M059J (cell line): ENCODE data around the gene AIFM2. TPM values are rescaled to one million over a fixed set of nuclear protein-coding genes. Genes with fewer than 3 reads are reported as not detected.
"Not testable (repeated sequence)": the region's sequence is repeated elsewhere in the genome, so short reads cannot be mapped to it uniquely, and the experiment has no call there.

Source experiments
- DNase-seq: peaks from one replicate; pipeline ENCODE4 v3.0.0-alpha.2; 2012; ENCODE audit warnings: low read depth
- total RNA-seq: library from RNA; depleted of rRNA; stranded (reverse); fragments of >200 nt; shearing (Covaris generic); gene quantifications from 2 replicates; pipeline ENCODE4 v1.2.3, GENCODE V29; 2014

The AIFM2 gene
- total RNA-seq, 1 experiment from 2014 or later: 8.0 TPM

- no peak for DNase-seq
Measured at GRCh38 chr10:70093335-70093944, 39.2 kb downstream of the AIFM2 start.

- no peak for DNase-seq
Measured at GRCh38 chr10:70092389-70092718, 40.3 kb downstream of the AIFM2 start.

GRCh38 chr10:70090951-70091350, 41.7 kb downstream of the AIFM2 start:
- DNase-seq: no peak

- no peak for DNase-seq
Measured at GRCh38 chr10:70090013-70090412, 42.6 kb downstream of the AIFM2 start.

GRCh38 chr10:70088308-70088698, 44.3 kb downstream of the AIFM2 start:
- DNase-seq: no peak

- DNase-seq: no peak
Measured at GRCh38 chr10:70087616-70088307, 44.9 kb downstream of the AIFM2 start.

GRCh38 chr10:70085975-70086613, 46.5 kb downstream of the AIFM2 start:
- DNase-seq: no peak

GRCh38 chr10:70084189-70084588, 48.4 kb downstream of the AIFM2 start:
- peak; percentile 7 for DNase-seq

GRCh38 chr10:70080789-70081188, 51.8 kb downstream of the AIFM2 start:
- not testable (repeated sequence) for DNase-seq

GRCh38 chr10:70078937-70079336, 53.7 kb downstream of the AIFM2 start:
- DNase-seq: no peak

- no peak for DNase-seq
Measured at GRCh38 chr10:70078329-70078728, 54.3 kb downstream of the AIFM2 start.

GRCh38 chr10:70074971-70075370, 57.7 kb downstream of the AIFM2 start:
- DNase-seq: no peak

GRCh38 chr10:70074165-70074564, 58.5 kb downstream of the AIFM2 start:
- DNase-seq: no peak

GRCh38 chr10:70070834-70071233, 61.8 kb downstream of the AIFM2 start:
- DNase-seq: no peak

GRCh38 chr10:70069346-70069745, 63.3 kb downstream of the AIFM2 start:
- no peak for DNase-seq

GRCh38 chr10:70068925-70069324, 63.7 kb downstream of the AIFM2 start:
- no peak for DNase-seq

- DNase-seq: no peak
Measured at GRCh38 chr10:70067586-70067985, 65.0 kb downstream of the AIFM2 start.

- DNase-seq: no peak
Measured at GRCh38 chr10:70066190-70066589, 66.4 kb downstream of the AIFM2 start.

- DNase-seq: no peak
Measured at GRCh38 chr10:70064486-70064885, 68.1 kb downstream of the AIFM2 start.

- no peak for DNase-seq
Measured at GRCh38 chr10:70063418-70064098, 69.1 kb downstream of the AIFM2 start.
